WTC11 (cell line): ENCODE results near the gene ADCY6.

Experiments used
- ATF1 ChIP-seq: sonication (generic); formaldehyde crosslinking; IDR thresholded peaks from 2 replicates; pipeline ENCODE4 v1.8.1; 2023; ENCODE audit warnings: mild to moderate bottlenecking, moderate library complexity, missing genetic modification reagents
- CBFB ChIP-seq: sonication (generic); formaldehyde crosslinking; IDR thresholded peaks from 2 replicates; pipeline ENCODE4 v1.8.1; 2022; ENCODE audit warnings: mild to moderate bottlenecking, low read depth, missing genetic modification reagents
- ESRRA ChIP-seq: sonication (generic); formaldehyde crosslinking; IDR thresholded peaks from 2 replicates; pipeline ENCODE4 v1.8.1; 2022; ENCODE audit warnings: mild to moderate bottlenecking, missing genetic modification reagents, borderline replicate concordance
- GTF2I ChIP-seq: fragments of 250-450 bp; sonication (Bioruptor Pico); conservative IDR thresholded peaks from 2 replicates; pipeline ENCODE4 v1.4.0; 2021; ENCODE audit warnings: mild to moderate bottlenecking
- NFYB ChIP-seq: sonication (generic); formaldehyde crosslinking; conservative IDR thresholded peaks from 2 replicates; pipeline ENCODE4 v1.8.0; 2022; ENCODE audit warnings: low read depth, missing genetic modification reagents
- SP1 ChIP-seq: sonication (generic); formaldehyde crosslinking; conservative IDR thresholded peaks from 2 replicates; pipeline ENCODE4 v1.8.1; 2022; ENCODE audit warnings: missing genetic modification reagents
- TCF7 ChIP-seq: sonication (generic); formaldehyde crosslinking; IDR thresholded peaks from 2 replicates; pipeline ENCODE4 v1.8.0; 2022; ENCODE audit warnings: mild to moderate bottlenecking, low read depth, missing genetic modification reagents, moderate library complexity
- TEAD4 ChIP-seq: sonication (generic); formaldehyde crosslinking; IDR thresholded peaks from 2 replicates; pipeline ENCODE4 v1.8.0; 2022; ENCODE audit warnings: mild to moderate bottlenecking, missing genetic modification reagents
- ZNF263 ChIP-seq: sonication (generic); formaldehyde crosslinking; IDR thresholded peaks from 2 replicates; pipeline ENCODE4 v1.8.1; 2022; ENCODE audit warnings: low read depth, mild to moderate bottlenecking, moderate library complexity, missing genetic modification reagents
- TF ChIP-seq, protein P1 (sequence below): fragments of 200-600 bp; IDR thresholded peaks from 2 replicates; pipeline ENCODE4 v1.8.0; 2022; ENCODE audit warnings: antibody characterized with exemption
- TF ChIP-seq, protein P2 (sequence below): sonication (generic); formaldehyde crosslinking; IDR thresholded peaks from 2 replicates; pipeline ENCODE4 v1.8.1; 2023; ENCODE audit warnings: mild to moderate bottlenecking, missing genetic modification reagents, moderate library complexity
- TF ChIP-seq, protein P3 (sequence below): sonication (generic); formaldehyde crosslinking; conservative IDR thresholded peaks from 2 replicates; pipeline ENCODE4 v1.8.1; 2023; ENCODE audit warnings: mild to moderate bottlenecking, low read depth, missing genetic modification reagents, moderate library complexity
- TF ChIP-seq, protein P4 (sequence below): sonication (generic); formaldehyde crosslinking; IDR thresholded peaks from 2 replicates; pipeline ENCODE4 v1.8.0; 2022; ENCODE audit warnings: mild to moderate bottlenecking, missing genetic modification reagents

DNA sequence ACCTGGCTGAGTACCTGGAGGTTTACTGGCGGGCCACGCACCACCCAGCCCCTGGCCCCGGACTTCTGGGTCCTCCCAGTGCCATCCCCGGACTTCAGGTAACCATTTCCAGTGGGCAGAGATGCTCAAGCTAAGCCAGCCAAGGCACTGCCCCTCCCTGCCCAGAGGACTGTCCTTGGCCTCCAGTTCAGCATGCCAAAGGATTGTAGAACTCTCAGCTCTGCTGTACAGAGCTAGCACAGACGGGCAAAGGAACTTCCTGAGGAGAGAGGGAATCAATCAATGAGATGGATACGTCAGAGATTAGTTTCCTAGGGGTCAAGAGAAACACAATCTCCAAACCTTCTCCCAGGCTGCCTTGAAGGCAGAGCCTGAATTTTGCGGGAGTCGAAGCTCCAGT lies 38.1 kb upstream of the ADCY6 start:
- TF ChIP-seq, protein P1, sequence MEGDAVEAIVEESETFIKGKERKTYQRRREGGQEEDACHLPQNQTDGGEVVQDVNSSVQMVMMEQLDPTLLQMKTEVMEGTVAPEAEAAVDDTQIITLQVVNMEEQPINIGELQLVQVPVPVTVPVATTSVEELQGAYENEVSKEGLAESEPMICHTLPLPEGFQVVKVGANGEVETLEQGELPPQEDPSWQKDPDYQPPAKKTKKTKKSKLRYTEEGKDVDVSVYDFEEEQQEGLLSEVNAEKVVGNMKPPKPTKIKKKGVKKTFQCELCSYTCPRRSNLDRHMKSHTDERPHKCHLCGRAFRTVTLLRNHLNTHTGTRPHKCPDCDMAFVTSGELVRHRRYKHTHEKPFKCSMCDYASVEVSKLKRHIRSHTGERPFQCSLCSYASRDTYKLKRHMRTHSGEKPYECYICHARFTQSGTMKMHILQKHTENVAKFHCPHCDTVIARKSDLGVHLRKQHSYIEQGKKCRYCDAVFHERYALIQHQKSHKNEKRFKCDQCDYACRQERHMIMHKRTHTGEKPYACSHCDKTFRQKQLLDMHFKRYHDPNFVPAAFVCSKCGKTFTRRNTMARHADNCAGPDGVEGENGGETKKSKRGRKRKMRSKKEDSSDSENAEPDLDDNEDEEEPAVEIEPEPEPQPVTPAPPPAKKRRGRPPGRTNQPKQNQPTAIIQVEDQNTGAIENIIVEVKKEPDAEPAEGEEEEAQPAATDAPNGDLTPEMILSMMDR: no peak
- TF ChIP-seq SP1 (CRISPR knock-in tag) (no peak), ESRRA (CRISPR knock-in tag) (no peak), TEAD4 (CRISPR knock-in tag) (no peak), NFYB (CRISPR knock-in tag) (no peak), TCF7 (CRISPR knock-in tag) (no peak), ATF1 (no peak), GTF2I (no peak), CBFB (CRISPR knock-in tag) (no peak), ZNF263 (CRISPR knock-in tag) (no peak)
- TF ChIP-seq, protein P2, sequence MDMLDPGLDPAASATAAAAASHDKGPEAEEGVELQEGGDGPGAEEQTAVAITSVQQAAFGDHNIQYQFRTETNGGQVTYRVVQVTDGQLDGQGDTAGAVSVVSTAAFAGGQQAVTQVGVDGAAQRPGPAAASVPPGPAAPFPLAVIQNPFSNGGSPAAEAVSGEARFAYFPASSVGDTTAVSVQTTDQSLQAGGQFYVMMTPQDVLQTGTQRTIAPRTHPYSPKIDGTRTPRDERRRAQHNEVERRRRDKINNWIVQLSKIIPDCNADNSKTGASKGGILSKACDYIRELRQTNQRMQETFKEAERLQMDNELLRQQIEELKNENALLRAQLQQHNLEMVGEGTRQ: no peak
- TF ChIP-seq, protein P3, sequence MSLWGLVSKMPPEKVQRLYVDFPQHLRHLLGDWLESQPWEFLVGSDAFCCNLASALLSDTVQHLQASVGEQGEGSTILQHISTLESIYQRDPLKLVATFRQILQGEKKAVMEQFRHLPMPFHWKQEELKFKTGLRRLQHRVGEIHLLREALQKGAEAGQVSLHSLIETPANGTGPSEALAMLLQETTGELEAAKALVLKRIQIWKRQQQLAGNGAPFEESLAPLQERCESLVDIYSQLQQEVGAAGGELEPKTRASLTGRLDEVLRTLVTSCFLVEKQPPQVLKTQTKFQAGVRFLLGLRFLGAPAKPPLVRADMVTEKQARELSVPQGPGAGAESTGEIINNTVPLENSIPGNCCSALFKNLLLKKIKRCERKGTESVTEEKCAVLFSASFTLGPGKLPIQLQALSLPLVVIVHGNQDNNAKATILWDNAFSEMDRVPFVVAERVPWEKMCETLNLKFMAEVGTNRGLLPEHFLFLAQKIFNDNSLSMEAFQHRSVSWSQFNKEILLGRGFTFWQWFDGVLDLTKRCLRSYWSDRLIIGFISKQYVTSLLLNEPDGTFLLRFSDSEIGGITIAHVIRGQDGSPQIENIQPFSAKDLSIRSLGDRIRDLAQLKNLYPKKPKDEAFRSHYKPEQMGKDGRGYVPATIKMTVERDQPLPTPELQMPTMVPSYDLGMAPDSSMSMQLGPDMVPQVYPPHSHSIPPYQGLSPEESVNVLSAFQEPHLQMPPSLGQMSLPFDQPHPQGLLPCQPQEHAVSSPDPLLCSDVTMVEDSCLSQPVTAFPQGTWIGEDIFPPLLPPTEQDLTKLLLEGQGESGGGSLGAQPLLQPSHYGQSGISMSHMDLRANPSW: no peak
- TF ChIP-seq, protein P4, sequence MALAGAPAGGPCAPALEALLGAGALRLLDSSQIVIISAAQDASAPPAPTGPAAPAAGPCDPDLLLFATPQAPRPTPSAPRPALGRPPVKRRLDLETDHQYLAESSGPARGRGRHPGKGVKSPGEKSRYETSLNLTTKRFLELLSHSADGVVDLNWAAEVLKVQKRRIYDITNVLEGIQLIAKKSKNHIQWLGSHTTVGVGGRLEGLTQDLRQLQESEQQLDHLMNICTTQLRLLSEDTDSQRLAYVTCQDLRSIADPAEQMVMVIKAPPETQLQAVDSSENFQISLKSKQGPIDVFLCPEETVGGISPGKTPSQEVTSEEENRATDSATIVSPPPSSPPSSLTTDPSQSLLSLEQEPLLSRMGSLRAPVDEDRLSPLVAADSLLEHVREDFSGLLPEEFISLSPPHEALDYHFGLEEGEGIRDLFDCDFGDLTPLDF: no peak
